Parathyroid adenoma (tissue), 2 donors: Measurements from ENCODE around the gene FNDC3B.

Experiments used
- H2AFZ ChIP-seq: fragments of 300-600 bp; sonication (generic); one replicate; pipeline ENCODE4 v1.7.0; 2017; ENCODE audit warnings: antibody characterized with exemption, mild to moderate bottlenecking
- H3K27ac ChIP-seq: fragments of 300-600 bp; sonication (generic); one replicate; pipeline ENCODE4 v1.7.0; 2017
- H3K27me3 ChIP-seq: fragments of 300-600 bp; sonication (generic); one replicate; pipeline ENCODE4 v1.7.0; 2017; ENCODE audit warnings: low read length; ENCODE audit not compliant: control insufficient read depth, insufficient read depth
- H3K36me3 ChIP-seq: fragments of 300-600 bp; sonication (generic); one replicate; pipeline ENCODE4 v1.7.0; 2017; ENCODE audit warnings: low read length; ENCODE audit not compliant: control insufficient read depth, insufficient read depth
- H3K4me1 ChIP-seq: fragments of 300-600 bp; sonication (generic); one replicate; pipeline ENCODE4 v1.7.0; 2017; ENCODE audit warnings: control low read depth
- H3K4me2 ChIP-seq: fragments of 300-600 bp; sonication (generic); one replicate; pipeline ENCODE4 v1.7.0; 2017; ENCODE audit warnings: low read length
- H3K4me3 ChIP-seq: fragments of 300-600 bp; sonication (generic); one replicate; pipeline ENCODE4 v1.7.0; 2017; ENCODE audit warnings: low read depth, low read length
- H3K79me2 ChIP-seq: fragments of 300-600 bp; sonication (generic); one replicate; pipeline ENCODE4 v1.7.0; 2017; ENCODE audit warnings: control low read depth
- H3K9ac ChIP-seq: fragments of 300-600 bp; sonication (generic); one replicate; pipeline ENCODE4 v1.7.0; 2017; ENCODE audit warnings: mild to moderate bottlenecking
- H3K9me3 ChIP-seq: fragments of 300-600 bp; sonication (generic); one replicate; pipeline ENCODE4 v1.7.0; 2017; ENCODE audit warnings: low read length; ENCODE audit not compliant: control insufficient read depth
- CTCF ChIP-seq: fragments of 300-600 bp; sonication (generic); IDR thresholded peaks from one replicate; pipeline ENCODE4 v1.7.0; 2017; ENCODE audit warnings: antibody characterized with exemption, mild to moderate bottlenecking
- donor health status: primary hyperparathyroidism.

Gene FNDC3B

GRCh38 chr3:172441581-172441980 lies 402.2 kb downstream of the FNDC3B start:
- Histone ChIP-seq H3K4me3 (no peak overlapping the region), H3K79me2 (no peaks in the 10 kb centered on the region), H3K4me2 (no peak overlapping the region), H3K4me1 (no peaks in the 10 kb centered on the region), H3K9me3 (no peaks in the 10 kb centered on the region), H3K27ac (no peak overlapping the region), H3K9ac (no peak overlapping the region), H2AFZ (no peak overlapping the region), H3K36me3 (no peaks in the 10 kb centered on the region), H3K27me3 (no peaks in the 10 kb centered on the region)
- TF ChIP-seq CTCF, result no peak

- H3K4me3 ChIP-seq, result no peak overlapping the region
- no peak overlapping the region for H3K27ac ChIP-seq
- H3K4me1 ChIP-seq, result no peaks in the 10 kb centered on the region
- no peak overlapping the region for H2AFZ ChIP-seq
- no peak overlapping the region for H3K9ac ChIP-seq
- H3K27me3 ChIP-seq, result no peaks in the 10 kb centered on the region
- no peak overlapping the region for H3K4me2 ChIP-seq
- no peaks in the 10 kb centered on the region for H3K36me3 ChIP-seq
- TF ChIP-seq CTCF, result no peak
- no peaks in the 10 kb centered on the region for H3K9me3 ChIP-seq
- no peaks in the 10 kb centered on the region for H3K79me2 ChIP-seq
Measured at GRCh38 chr3:172442606-172443005, 403.2 kb downstream of the FNDC3B start.

- Histone ChIP-seq H3K9ac (no peak overlapping the region), H3K27me3 (peaks cover under 1% of the 10 kb centered on the region), H3K79me2 (no peaks in the 10 kb centered on the region), H2AFZ (no peak overlapping the region), H3K4me2 (no peak overlapping the region), H3K36me3 (no peaks in the 10 kb centered on the region), H3K4me3 (no peak overlapping the region), H3K4me1 (no peaks in the 10 kb centered on the region), H3K27ac (no peak overlapping the region), H3K9me3 (no peaks in the 10 kb centered on the region)
- no peak for TF ChIP-seq CTCF
Measured at GRCh38 chr3:172444821-172445220, 405.4 kb downstream of the FNDC3B start.

GRCh38 chr3:172446198-172446597 lies 406.8 kb downstream of the FNDC3B start:
- H3K36me3 ChIP-seq, result no peaks in the 10 kb centered on the region
- H3K4me2 ChIP-seq, result no peak overlapping the region
- H3K27ac ChIP-seq, result no peak overlapping the region
- H3K79me2 ChIP-seq, result no peaks in the 10 kb centered on the region
- H3K4me3 ChIP-seq, result no peak overlapping the region
- H3K9ac ChIP-seq, result no peak overlapping the region
- no peak overlapping the region for H2AFZ ChIP-seq
- H3K4me1 ChIP-seq, result no peaks in the 10 kb centered on the region
- no peak for TF ChIP-seq CTCF
- peaks cover 4% of the 10 kb centered on the region for H3K27me3 ChIP-seq
- H3K9me3 ChIP-seq, result no peaks in the 10 kb centered on the region
